A549 (cell line): ENCODE measurements around the gene C1QTNF9. TPM values are rescaled to one million over a fixed set of nuclear protein-coding genes. Genes with fewer than 3 reads are reported as not detected.
"Not testable (repeated sequence)": the region's sequence is repeated elsewhere in the genome, so short reads cannot be mapped to it uniquely, and the experiment has no call there.

ENCODE experiments used
- ATAC-seq, 2 experiments: fragments of 200-7000 bp in 1 of 2; fragments of >200 bp in 1 of 2; cut with Nextera tagmentation in 1 of 2; cut with Tn5 transposase in 1 of 2; 3 replicates each; pipeline versions ENCODE4 v1.8.0 to v1.9.1; 2018 to 2020; ENCODE audit warnings: mild to moderate bottlenecking in 1 of 2, moderate library complexity in 1 of 2
- CTCF ChIA-PET: fragments of 300-600 bp; sonication (Branson Sonifier 250); formaldehyde crosslinking; extraction: SDS; loops from one replicate; lab custom pipeline; 2021; ENCODE audit warnings: antibody characterized with exemption, inconsistent platforms; lab: Yijun Ruan, JAX
- POLR2A ChIA-PET: fragments of 350-600 bp; formaldehyde crosslinking; extraction: SDS; loops from one replicate; lab custom pipeline; 2021; ENCODE audit warnings: antibody characterized with exemption, inconsistent platforms; lab: Yijun Ruan, JAX
- DNase-seq, 2 experiments: peaks; one replicate each; pipeline versions ENCODE4 v3.0.0 to v3.0.0-alpha.2; 2011 to 2016; ENCODE audit warnings: low read depth in 1 of 2, low spot score in 1 of 2
- FAIRE-seq: peaks from 2 replicates; lab custom pipeline; 2011; peaks lifted over from hg19 to GRCh38; lab: Jason Lieb, UNC
- H3K27ac ChIP-seq, 2 experiments: fragments of >200 bp; sonication (Bioruptor Twin); formaldehyde crosslinking; 3 replicates each; pipeline ENCODE4 v1.5.1; 2016 to 2017
- H3K4me1 ChIP-seq: fragments of >200 bp; sonication (Bioruptor Twin); formaldehyde crosslinking; 3 replicates; pipeline ENCODE4 v1.6.1; 2016
- H3K4me2 ChIP-seq: fragments of >200 bp; sonication (Bioruptor Twin); formaldehyde crosslinking; 3 replicates; pipeline ENCODE4 v1.6.1; 2016
- H3K4me3 ChIP-seq: fragments of >200 bp; sonication (Bioruptor Twin); formaldehyde crosslinking; 3 replicates; pipeline ENCODE4 v1.5.1; 2016
- H3K9me3 ChIP-seq: fragments of >200 bp; sonication (Bioruptor Twin); formaldehyde crosslinking; 3 replicates; pipeline ENCODE4 v1.6.1; 2016
- BCL3 ChIP-seq: fragments of >200 bp; sonication (Bioruptor Twin); formaldehyde crosslinking; IDR thresholded peaks from 3 replicates; pipeline ENCODE4 v1.6.1; 2016
- WGBS: methylation state at CpG from one replicate; pipeline ENCODE4 v1.1.6; 2017; ENCODE audit errors: missing lambda C conversion rate; 5-methylcytosine and 5-hydroxymethylcytosine counted together
- polyA plus RNA-seq, 4 experiments: library from polyadenylated mRNA; depleted of rRNA in 3 of 4; stranded (reverse); fragments of >200 nt; fragmentation: RNase III in 1 of 4; extraction: RNeasy Plus Mini Kit Qiagen cat#74134 plus additional on column Dnase treatment in 1 of 4; gene quantifications; 2 replicates in 3 of 4; 3 replicates in 1 of 4; pipeline ENCODE4 v1.2.3, GENCODE V29; 2011 to 2017
- TF ChIP-seq, protein P1 (sequence below): IDR thresholded peaks from 2 replicates; pipeline ENCODE4 v1.6.1; 2012

C1QTNF9 gene
- polyA plus RNA-seq, 2 of the 4 experiments (the other 2 are of a cell fraction): not detected

DNA sequence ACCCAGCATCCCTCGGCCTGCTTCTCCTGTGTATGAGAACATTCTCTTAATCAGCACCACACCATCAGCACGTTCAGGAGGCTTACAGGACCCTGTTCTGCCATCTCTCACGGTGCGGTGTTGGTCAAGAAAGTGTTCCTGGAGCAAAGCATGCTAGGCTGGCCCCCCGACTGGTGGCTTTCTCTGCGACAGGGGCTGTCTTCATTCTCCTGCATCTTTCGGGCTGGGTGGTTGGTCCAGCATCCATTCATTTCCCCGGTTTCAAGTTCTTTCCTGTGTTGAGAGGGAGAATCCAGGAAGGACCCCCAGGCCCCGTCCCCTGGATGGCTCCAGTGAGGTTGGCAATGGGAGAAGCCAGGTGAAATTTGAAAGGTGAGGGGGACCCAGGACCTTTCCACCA is 55.8 kb downstream of the C1QTNF9 start (continued):
- no peak for TF ChIP-seq BCL3
- TF ChIP-seq, protein P1, sequence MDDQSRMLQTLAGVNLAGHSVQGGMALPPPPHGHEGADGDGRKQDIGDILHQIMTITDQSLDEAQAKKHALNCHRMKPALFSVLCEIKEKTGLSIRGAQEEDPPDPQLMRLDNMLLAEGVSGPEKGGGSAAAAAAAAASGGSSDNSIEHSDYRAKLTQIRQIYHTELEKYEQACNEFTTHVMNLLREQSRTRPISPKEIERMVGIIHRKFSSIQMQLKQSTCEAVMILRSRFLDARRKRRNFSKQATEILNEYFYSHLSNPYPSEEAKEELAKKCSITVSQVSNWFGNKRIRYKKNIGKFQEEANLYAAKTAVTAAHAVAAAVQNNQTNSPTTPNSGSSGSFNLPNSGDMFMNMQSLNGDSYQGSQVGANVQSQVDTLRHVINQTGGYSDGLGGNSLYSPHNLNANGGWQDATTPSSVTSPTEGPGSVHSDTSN: no peak

- FAIRE-seq, H3K27ac ChIP-seq, H3K9me3 ChIP-seq, DNase-seq, H3K4me2 ChIP-seq, H3K4me1 ChIP-seq, CTCF ChIA-PET, ATAC-seq, H3K4me3 ChIP-seq, POLR2A ChIA-PET: not testable (repeated sequence)
- WGBS: 68% methylated on average over 6 of the region's 8 CpGs
These were observed 56.9 kb downstream of the C1QTNF9 start for GRCh38 chr13:24366315-24366714.

GRCh38 chr13:24371273-24371672 is 61.9 kb downstream of the C1QTNF9 start:
- ATAC-seq, FAIRE-seq, H3K4me1 ChIP-seq, H3K27ac ChIP-seq, DNase-seq, H3K9me3 ChIP-seq, POLR2A ChIA-PET, CTCF ChIA-PET, H3K4me3 ChIP-seq, H3K4me2 ChIP-seq: not testable (repeated sequence)
- WGBS: 25% methylated on average over 9 of the region's 9 CpGs

Other genes starting within 250 kb of the C1QTNF9 start
- gene SPATA13, start 148.9 kb upstream of the C1QTNF9 start, polyA plus RNA-seq (2011; rRNA removed): 6.3 and 7.2 TPM in 2 replicates
- 2.8 to 3.1 TPM (median 2.9 TPM) in 3 replicates for gene SPATA13, start 148.9 kb upstream of the C1QTNF9 start, polyA plus RNA-seq (2017; fragmentation: RNase III; extraction: RNeasy Plus Mini Kit Qiagen cat#74134 plus additional on column Dnase treatment)
- 65.8 and 70.4 TPM in 2 replicates for gene PARP4, start 203.2 kb downstream of the C1QTNF9 start, polyA plus RNA-seq (2011; rRNA removed)
- gene PARP4, start 203.2 kb downstream of the C1QTNF9 start, polyA plus RNA-seq (2017; fragmentation: RNase III; extraction: RNeasy Plus Mini Kit Qiagen cat#74134 plus additional on column Dnase treatment): 25.8 to 26.9 TPM (median 26.8 TPM) in 3 replicates